GM21390 (cell line): Measurements from ENCODE around the gene ZFP36.

ENCODE experiments used
- ATAC-seq: cut with Tn5 transposase; IDR thresholded peaks from one replicate; pipeline ENCODE4 v1.9.1; 2021; ENCODE audit not compliant: unreplicated experiment

ZFP36 gene

DNA sequence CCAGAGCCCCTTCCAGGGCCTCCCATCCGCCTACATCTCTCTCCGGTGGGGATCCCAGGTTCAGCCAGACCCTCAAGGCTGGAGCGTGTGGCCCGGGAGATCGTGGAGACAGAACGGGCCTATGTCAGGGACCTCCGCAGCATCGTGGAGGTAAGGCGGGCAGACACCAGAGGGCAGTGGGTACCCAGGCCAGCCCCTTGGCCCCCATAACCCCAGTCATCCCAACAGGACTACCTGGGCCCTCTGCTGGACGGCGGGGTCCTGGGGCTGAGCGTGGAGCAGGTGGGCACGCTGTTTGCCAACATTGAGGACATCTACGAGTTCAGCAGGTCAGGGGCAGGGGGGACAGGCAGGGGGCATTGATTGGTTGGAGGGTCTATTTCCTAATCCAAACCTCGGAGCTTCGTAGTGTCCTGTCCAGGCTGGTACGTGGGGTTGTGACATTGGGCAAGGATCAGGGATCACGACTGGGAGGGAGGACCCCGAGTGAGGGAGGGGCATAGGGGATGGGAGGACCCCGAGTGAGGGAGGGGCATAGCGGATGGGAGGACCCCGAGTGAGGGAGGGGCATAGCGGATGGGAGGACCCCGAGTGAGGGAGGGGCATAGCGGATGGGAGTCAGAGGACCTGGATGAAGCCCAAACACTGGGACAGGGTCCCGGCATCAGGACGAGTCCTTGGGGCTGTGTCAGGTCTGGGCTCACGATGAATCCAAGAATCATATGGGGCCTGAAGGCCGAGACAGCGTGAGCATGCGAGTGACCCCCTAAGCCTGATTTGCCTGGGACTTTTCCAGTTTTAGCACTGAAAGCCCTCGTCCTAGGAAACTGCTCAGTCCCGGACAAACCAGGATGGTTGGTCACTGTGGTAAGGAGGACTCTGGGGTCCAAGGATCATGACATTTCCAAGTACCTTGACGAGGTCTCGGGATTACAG is 8.7 kb downstream of the ZFP36 start:
- no peak for ATAC-seq

DNA sequence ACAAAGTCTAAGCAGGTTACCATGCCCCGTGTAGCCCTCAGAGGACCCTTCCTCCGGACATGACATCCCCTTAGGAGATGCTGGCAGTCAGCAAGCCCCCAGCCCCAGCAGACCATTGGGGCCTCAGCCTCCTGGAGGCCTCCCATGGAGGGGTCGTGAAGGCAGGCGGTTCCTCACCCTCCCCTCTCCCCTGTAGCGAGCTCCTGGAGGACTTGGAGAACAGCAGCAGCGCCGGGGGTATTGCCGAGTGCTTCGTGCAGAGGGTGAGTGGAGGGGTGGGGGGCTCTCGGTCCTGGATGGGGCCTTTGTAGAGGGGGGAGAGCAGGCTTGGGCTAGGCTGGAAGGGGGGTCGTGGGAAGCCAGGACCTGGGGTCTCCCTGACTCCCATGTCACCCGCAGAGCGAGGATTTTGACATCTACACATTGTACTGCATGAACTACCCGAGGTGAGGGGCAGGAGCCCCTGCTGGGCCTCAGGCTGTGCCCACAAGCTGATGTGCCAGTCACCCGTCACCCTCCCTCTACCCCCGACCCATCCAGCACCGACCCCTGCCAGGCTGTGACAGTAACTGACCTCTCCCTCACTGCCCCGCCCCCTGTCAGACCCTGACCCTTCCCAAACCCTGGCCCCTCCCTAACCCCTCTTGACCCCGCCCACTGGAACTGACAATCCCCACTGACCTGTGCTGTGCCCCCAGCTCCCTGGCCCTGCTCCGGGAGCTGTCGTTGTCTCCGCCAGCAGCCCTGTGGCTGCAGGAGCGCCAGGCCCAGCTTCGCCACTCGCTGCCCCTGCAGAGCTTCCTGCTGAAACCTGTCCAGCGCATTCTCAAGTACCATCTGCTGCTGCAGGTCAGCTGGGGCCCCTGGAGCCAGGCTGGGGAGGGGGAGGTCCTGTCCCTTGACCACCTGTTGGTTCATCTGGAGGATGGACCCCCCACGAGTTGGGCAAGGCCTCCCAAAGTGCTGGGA is 9.8 kb downstream of the ZFP36 start:
- ATAC-seq = no peak

DNA sequence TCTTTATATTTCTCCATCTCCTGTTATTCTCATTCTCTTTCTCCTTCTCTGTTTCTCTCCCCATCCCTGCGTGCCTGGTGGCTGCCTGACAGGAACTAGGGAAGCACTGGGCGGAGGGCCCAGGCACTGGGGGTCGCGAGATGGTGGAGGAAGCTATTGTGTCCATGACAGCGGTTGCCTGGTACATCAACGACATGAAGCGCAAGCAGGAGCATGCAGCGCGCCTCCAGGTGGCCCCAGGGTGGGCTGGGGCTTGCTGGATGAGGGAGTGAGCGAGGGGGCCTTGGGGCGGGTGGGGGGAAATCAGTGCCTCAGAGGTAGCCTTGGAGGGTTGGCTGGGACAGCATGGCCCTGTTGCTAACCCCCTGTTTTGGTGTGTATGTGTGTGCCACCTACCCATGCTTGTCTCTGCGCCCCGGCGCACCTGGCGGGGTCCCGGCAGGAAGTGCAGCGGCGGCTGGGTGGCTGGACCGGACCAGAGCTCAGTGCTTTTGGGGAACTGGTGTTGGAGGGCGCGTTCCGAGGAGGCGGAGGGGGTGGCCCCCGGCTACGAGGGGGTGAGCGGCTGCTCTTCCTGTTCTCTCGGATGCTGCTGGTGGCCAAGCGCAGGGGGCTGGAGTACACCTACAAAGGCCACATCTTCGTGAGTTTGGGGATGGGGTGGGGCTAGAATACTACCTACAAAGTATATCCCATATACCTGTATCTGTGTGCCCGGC is 11.0 kb downstream of the ZFP36 start:
- no peak for ATAC-seq

DNA sequence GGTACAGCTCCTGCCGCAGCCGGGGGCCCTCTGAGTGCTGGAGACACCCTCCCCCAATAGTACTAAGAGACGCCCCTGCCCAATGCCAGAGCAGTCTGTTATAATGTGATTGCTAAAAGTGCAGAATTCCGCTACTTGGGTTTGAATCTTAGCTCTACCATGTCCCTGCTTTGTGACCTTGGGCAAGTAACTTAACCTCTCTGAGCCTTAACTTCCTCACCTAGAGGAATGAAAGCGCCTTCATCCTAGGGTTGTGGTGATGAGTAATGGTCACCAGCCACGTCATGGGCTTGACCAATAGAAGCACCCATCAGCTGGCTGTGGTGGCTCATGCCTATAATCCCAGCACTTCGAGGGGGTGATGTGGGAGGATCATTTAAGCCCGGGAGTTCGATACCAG is 12.4 kb downstream of the ZFP36 start:
- ATAC-seq = no peak

DNA sequence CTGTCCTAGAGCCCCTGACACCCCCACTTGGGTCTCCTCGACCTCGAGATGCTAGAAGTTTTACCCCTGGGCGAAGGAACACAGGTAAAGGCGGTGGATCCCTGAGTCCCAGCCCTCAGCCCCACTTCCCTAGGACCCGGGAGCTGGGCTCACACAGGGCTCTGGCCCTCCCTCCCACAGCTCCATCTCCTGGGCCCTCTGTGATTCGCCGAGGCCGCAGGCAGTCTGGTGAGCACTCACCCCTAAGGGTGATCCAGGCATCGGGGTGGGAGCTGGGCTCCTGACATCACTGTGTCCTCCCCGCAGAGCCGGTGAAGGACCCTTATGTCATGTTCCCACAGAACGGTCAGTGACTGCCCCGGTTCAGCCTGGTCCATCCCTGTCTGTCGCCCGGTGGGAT is 14.1 kb downstream of the ZFP36 start:
- no peak for ATAC-seq

DNA sequence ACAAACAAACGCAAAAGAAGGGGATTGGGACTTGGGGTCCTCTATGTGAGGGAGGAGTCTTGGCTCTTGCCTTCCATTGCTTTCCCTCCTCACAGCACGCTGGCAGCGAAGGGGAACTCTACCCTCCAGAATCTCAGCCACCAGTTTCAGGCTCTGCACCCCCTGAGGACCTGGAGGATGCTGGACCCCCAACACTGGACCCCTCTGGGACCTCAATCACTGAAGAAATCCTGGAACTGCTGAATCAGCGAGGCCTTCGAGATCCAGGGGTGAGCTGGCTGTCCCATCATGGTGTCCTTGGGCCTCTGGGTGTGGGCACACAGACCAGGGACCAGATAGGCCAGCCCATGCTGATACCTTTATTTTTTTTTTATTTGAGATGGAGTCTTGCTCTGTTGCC is 15.4 kb downstream of the ZFP36 start:
- ATAC-seq = no peak

DNA sequence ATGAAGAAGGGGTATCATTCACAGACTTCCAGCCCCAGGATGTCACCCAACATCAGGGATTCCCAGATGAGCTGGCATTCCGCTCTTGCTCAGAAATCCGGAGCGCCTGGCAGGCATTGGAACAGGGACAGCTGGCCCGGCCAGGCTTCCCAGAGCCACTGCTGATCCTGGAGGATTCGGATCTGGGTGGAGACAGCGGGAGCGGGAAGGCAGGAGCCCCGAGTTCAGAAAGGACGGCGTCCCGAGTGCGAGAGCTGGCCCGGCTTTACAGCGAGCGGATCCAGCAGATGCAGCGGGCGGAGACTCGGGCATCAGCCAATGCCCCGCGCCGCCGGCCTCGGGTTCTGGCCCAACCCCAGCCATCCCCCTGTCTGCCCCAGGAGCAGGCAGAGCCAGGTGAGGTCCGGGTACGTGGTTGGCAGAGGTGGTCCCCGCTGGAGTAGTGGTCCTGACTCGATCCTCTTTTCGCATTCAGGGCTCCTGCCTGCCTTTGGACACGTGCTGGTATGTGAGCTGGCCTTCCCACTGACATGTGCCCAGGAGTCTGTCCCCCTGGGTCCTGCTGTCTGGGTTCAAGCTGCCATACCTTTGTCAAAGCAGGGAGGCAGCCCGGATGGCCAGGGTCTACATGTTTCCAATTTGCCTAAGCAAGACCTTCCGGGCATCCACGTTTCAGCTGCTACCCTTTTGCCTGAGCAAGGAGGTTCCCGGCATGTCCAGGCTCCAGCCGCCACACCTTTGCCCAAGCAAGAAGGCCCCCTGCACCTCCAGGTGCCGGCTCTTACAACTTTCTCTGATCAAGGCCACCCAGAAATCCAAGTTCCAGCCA is 16.8 kb downstream of the ZFP36 start:
- ATAC-seq = no peak

DNA sequence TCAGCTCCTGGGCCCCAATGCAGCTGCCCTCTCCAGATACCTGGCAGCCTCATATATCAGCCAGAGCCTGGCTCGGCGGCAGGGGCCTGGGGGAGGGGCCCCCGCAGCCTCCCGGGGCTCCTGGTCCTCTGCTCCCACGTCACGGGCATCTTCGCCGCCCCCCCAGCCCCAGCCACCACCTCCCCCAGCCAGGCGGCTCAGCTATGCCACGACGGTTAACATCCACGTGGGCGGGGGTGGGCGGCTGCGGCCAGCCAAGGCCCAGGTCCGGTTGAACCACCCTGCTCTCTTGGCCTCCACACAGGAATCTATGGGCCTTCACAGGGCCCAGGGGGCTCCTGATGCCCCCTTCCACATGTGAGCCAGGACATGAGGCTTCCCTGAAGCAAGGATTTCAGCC is 18.3 kb downstream of the ZFP36 start:
- no peak for ATAC-seq

DNA sequence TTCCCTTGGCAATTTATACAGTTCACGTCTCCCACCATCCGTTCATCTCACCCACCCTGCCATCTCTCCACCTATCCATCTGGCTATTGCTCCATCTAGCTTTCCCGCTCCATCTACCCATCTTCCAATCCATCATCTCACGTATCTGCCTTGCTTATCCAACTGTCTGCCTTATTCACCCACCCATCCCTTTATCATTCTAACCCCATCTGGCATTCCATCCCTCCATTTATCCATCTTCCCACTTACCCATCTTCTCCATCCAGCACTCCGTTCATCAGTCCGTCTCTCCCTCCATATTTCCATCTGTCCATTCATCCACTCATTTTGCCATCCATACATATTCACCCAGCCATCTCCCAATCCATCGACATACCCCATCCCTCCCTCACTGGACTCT is 19.1 kb downstream of the ZFP36 start:
- ATAC-seq = no peak

DNA sequence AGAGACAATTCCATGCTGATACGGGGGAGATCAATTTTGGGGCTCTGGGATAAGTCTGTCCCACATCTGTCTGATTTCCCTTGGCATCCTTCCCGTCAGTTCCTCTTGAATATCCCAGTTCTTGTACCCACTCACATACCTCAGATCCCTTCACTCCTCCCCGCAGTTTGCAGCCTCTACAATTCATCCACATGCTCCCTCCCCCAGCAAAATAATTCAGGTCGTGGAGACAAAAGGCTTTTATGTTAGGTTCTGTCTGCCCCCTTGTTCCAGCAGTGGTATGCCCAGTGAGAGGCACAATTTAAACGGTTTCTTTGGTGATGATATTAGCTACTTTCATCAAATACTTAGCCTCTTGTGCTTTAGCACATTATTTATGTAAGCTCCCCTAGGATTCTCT is 19.5 kb downstream of the ZFP36 start:
- no peak for ATAC-seq

DNA sequence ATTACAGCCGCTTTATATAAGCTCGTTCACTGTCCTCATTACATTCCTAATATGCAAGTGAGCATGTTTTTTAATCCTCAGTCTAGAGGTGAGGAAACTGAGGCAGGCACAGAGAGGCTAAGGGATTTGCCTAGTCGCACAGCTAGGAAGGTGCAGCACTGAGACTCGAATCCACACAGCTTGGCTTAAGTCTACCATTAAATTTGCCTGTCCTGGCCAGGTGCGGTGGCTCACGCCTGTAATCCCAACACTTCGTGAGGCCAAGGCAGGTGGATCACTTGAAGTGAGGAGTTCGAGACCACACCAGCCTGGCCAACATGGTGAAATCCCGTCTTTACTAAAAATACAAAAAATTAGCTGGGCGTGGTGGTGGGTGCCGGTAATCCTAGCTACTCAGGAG is 21.1 kb downstream of the ZFP36 start:
- no peak for ATAC-seq

DNA sequence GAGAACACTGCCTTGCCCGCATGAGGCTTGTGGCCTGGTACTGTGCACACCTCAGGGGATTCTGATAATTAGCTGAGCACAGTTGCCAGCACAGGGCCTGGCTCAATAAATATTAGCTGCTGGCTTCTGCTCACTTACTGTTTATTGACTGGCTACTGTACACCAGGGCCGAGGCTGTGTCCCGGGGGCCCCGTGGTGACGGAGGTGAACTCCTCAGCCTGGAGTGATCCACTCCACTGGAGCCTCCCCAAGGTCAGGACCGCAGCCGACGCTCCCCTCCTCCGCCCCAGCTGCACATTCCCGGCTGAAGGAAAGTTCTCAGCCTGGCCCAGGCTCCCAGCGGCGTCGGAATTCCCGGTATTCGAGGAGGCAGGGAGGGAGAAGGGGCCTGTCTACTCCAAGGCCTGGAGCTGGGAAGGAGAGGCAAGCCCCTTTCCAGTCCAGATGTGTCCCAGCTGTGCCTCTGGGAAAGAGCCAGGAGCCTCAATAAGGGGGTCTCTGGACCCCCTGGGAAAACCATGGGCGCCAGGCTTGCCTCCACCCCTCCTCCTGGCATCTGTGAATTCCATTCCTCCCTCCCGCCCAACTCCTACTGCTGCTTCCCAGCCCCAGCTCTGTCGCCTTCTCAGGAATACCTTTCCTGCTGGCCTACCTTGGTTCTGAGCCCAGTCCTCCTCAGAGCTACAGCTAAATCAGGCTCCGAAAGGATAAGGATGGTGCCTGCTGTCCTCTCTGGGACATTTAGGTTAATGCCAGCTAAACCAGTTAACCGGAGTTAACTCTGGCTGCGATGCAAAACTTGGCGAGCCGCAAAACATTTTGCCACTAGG is 21.9 kb downstream of the ZFP36 start:
- ATAC-seq = no peak

DNA sequence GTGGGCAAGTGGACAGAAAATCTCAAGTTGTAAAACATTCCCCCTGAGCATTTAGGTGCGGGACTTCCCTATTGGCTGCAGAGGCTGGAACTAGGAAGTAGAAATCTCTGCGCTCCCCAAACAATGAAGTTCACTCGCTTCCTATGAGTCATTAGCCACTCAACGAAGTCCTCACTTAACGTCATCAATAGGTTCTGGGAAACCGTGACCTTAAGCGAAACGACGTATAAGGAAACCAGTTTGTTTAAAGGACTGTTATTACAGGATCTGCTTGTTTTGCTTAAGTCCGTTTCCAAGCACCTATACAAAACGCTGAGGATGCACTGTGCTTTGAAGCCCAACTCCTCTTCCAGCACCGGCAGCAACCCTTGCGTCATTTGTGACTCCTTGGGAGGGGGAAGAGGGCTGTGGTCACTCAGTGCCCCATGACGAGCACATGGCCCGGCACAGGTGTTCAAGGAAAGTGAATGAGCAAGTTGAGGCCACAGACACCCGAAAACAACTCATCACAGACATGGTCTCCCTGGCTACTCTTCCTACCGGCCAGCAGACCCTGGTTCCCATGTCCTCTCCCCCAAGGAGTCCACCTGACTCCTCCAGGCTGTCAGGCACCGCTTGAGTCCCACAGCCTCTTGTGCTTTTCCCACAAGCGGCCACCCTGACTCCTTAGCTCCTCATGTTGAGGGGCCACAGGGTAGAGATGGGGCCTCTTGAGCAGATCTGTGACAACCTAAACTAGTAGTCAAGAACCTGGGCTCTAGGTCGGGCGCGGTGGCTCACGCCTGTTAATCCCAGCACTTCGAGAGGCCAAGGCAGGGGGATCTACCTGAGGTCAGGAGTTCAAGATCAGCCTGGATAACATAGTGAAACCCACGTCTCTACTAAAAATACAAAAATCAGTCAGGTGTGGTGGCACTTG is 24.3 kb downstream of the ZFP36 start:
- no peak for ATAC-seq

DNA sequence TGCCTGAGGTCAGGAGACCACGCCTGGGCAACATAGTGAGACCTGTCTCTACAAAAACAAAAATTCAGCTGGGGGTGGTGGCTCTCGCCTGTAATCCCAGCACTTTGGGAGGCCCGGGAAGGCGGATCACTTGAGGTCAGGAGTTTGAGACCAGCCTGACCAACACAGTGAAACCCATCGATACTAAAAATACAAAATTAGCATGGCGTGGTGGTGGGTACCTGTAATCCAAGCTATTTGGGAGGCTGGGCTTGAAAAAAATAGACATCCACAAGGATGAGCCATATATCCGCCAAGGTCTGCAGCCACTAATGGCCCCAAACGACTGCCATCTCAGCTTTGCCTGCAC is 26.0 kb downstream of the ZFP36 start:
- ATAC-seq = no peak

DNA sequence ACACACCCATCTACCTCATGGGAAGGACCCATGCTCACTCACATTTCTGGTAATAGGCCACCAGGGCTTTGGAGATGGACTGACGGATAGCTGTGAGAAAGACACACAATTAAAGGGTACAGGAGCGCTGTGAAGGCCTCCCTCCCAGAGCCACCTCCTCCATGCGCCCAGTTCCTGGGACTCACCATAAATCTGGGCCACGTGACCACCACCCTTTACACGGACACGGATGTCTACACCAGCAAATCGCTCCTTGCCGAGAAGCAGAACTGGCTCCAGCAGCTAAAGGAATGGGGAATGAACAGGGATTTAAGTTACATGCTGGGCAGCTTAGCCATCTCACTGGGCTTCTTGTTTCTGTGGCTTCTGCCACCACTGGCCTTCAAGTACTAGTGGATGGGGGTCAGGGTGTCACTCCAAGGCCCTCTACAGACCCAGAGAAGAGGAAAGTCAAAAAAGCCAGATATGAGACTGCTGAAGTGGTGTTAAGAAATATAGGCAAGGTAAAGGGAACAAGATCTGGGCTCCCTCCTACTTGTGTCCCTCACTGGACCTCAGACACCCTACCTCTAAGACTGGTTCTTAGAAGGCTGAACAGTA is 26.9 kb downstream of the ZFP36 start:
- ATAC-seq = no peak

DNA sequence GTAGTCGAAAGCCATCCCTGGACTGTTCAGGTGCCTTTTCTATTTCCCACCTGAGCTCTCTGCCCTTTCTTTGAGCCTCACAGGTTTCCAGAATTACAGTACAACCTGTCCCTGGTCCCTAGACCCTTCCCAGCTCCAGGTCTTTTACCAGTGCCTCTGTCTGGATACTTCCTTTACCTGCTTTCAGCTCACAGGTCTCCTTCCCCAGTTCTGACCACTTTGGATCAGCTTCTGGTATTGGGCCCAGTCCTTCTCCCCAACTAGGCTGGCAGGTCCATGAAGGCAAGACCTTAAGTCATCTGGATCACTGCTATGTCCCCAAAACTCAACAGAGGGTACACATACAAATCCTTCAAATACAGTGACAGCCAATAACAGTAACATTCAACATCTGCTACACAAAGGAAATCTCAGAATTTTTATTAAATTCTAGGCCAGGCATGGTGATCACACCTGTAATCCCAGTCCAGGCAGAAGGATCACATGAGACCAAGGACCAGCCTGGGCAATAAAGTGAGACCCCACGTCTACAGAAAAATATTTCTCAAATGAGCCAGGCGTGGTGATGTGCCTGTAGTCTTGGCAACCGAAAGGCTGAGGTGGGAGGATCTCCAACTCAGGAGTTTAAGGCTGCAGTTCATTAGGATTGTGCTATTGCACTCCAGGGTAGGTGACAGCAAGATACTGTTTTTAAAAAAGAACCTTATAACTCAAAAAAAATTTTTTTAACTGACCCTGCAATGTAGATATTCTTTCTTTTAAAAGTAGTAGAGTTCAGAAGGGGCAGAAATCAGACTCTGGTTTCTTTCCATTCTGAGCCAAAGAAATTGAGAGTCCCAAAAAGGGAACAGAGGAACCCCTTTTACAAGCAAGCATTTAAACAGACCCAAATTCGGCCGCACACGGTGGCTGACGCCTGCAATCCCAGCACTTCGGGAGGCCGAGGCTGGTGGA is 27.8 kb downstream of the ZFP36 start:
- ATAC-seq = no peak
